Measurements from ENCODE around the gene KLF1. TPM values are rescaled to one million over a fixed set of nuclear protein-coding genes. Genes with fewer than 3 reads are reported as not detected.
"Not testable (repeated sequence)": the region's sequence is repeated elsewhere in the genome, so short reads cannot be mapped to it uniquely, and the experiment has no call there.

The KLF1 gene
- total RNA-seq, 1 donor from 2014 or later, result not detected

DNA sequence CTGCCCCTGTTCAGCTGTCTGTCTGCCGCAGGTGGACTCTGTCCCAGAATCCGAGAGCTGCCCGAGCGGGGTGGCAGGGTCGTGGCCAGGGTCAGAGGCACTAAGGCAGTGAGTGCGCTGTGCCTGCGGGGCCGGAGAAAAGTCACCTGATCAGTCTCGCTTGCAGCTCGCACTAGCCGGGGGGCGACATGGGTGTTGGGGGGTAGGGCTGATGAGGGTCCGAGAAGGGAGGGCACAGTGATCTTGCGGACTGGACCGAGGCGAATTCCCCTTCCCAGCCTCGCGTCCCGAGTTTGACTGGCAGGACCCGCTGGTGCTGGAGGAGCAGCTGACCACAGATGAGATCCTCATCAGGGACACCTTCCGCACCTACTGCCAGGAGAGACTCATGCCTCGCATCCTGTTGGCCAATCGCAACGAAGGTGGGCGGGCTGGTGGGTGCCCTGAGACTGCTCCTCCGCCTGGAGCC is 4.6 kb upstream of the KLF1 start:
- H4K20me1 ChIP-seq (ENCODE audit: insufficient read depth, low read length), result no peaks in the 10 kb centered on the region
- no peaks in the 10 kb centered on the region for H3K9me3 Mint-ChIP-seq (ENCODE audit: unreplicated experiment)
- FAIRE-seq (no peak), DNase-seq (ENCODE audit: low read depth) (no peak)
- peaks cover 3% of the 10 kb centered on the region for H3K27me3 ChIP-seq (ENCODE audit: insufficient read depth, low read length)
- H3K27ac Mint-ChIP-seq (ENCODE audit: unreplicated experiment), result peak overlapping the region; percentile 64
- H3K9me3 ChIP-seq (ENCODE audit: insufficient read depth, low read depth, low read length), result no peaks in the 10 kb centered on the region
- H3K36me3 Mint-ChIP-seq (ENCODE audit: low read depth, unreplicated experiment), result peaks cover 5% of the 10 kb centered on the region
- H3K4me2 ChIP-seq (ENCODE audit: low read length), result peak overlapping the region; percentile 98
- peak overlapping the region; percentile 97 for H3K4me3 Mint-ChIP-seq (ENCODE audit: unreplicated experiment)
- peak overlapping the region; percentile 93 for H2AFZ ChIP-seq (ENCODE audit: low read depth, low read length)
- H3K4me1 ChIP-seq (ENCODE audit: insufficient read depth, low read length), result peaks cover 10% of the 10 kb centered on the region
- H3K4me1 Mint-ChIP-seq (ENCODE audit: low read depth, unreplicated experiment), result no peaks in the 10 kb centered on the region
- H3K9ac ChIP-seq (ENCODE audit: low read length), result peak overlapping the region; percentile 76
- no peaks in the 10 kb centered on the region for H3K36me3 ChIP-seq (ENCODE audit: insufficient read depth, low read length)
- H3K4me3 ChIP-seq (ENCODE audit: insufficient read depth, low read depth, low read length), result peak overlapping the region; percentile 69
- TF ChIP-seq CTCF (IDR thresholded peaks at IDR 0.05; ENCODE audit: insufficient read depth, low read depth, low read length) (no peak), EZH2 (IDR thresholded peaks at IDR 0.05; ENCODE audit: insufficient read depth, low read length) (no peak)
- peaks cover 8% of the 10 kb centered on the region for H3K79me2 ChIP-seq (ENCODE audit: insufficient read depth, low read length)
- no peak overlapping the region for H3K27ac ChIP-seq (ENCODE audit: low read depth, low read length)
- H3K27me3 Mint-ChIP-seq (ENCODE audit: low read depth, unreplicated experiment), result peaks cover 14% of the 10 kb centered on the region

DNA sequence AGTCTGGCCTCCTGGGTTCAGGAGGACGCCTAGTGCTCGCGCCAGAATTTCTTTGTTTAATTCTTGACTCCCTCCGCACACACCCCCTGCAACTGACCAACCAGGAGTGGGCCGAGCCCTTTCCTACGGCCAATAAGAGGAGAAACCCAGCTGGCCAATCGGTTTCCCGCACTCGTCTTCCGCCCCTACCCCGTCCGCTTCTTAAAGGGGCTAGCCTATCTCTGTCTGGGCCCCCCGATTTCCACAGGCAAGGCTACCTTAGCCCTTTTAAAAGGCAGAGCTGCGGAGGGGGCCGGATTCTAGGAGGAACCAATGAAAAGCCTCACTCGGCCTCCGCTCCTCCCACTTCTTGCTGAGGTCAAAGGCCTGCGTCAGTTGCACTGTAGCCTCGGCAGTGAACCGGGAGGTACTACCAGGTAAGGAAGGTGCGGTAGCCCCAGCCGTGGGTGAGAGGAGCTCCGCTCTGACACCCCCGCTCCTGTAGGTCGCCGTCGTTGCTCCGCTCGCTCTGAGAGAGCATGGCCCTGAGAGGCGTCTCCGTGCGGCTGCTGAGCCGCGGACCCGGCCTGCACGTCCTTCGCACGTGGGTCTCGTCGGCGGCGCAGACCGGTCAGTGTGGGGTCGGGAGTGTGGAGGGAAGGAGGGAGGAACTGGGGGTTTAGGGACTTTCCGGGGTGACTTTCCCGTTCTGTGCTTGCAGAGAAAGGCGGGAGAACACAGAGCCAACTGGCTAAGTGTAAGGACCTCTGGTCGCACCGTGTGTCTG is 4.0 kb upstream of the KLF1 start, which contains the start of gene GCDH:
GCDH (plus strand) TSS at position 374 of the 766 bp plus-strand sequence; CDS start at position 519, 145 bp downstream.
- peak within 1 kb of the TSS; percentile 64 for H3K27ac Mint-ChIP-seq (ENCODE audit: unreplicated experiment)
- H2AFZ ChIP-seq (ENCODE audit: low read depth, low read length), result peak within 1 kb of the TSS; percentile 93
- H4K20me1 ChIP-seq (ENCODE audit: insufficient read depth, low read length), result no peaks in the 10 kb centered on the region
- H3K27me3 Mint-ChIP-seq (ENCODE audit: low read depth, unreplicated experiment), result peaks cover 20% of the 10 kb centered on the region
- H3K4me2 ChIP-seq (ENCODE audit: low read length), result peak within 1 kb of the TSS; percentile 98
- H3K79me2 ChIP-seq (ENCODE audit: insufficient read depth, low read length), result peaks cover 8% of the 10 kb centered on the region
- peak; percentile 98 for DNase-seq (ENCODE audit: low read depth)
- H3K9me3 ChIP-seq (ENCODE audit: insufficient read depth, low read depth, low read length), result no peaks in the 10 kb centered on the region
- peaks cover 5% of the 10 kb centered on the region for H3K36me3 Mint-ChIP-seq (ENCODE audit: low read depth, unreplicated experiment)
- H3K27me3 ChIP-seq (ENCODE audit: insufficient read depth, low read length), result peaks cover 4% of the 10 kb centered on the region
- H3K9me3 Mint-ChIP-seq (ENCODE audit: unreplicated experiment), result no peaks in the 10 kb centered on the region
- peak; percentile 63 for FAIRE-seq
- peak within 1 kb of the TSS; percentile 69 for H3K4me3 ChIP-seq (ENCODE audit: insufficient read depth, low read depth, low read length)
- H3K4me1 Mint-ChIP-seq (ENCODE audit: low read depth, unreplicated experiment), result no peaks in the 10 kb centered on the region
- no peaks in the 10 kb centered on the region for H3K36me3 ChIP-seq (ENCODE audit: insufficient read depth, low read length)
- peak within 1 kb of the TSS; percentile 76 for H3K9ac ChIP-seq (ENCODE audit: low read length)
- peaks cover 10% of the 10 kb centered on the region for H3K4me1 ChIP-seq (ENCODE audit: insufficient read depth, low read length)
- no peak within 1 kb of the TSS for H3K27ac ChIP-seq (ENCODE audit: low read depth, low read length)
- peak within 1 kb of the TSS; percentile 97 for H3K4me3 Mint-ChIP-seq (ENCODE audit: unreplicated experiment)
- TF ChIP-seq EZH2 (IDR thresholded peaks at IDR 0.05; ENCODE audit: insufficient read depth, low read length) (no peak), CTCF (IDR thresholded peaks at IDR 0.05; ENCODE audit: insufficient read depth, low read depth, low read length) (no peak)

- H3K9me3 Mint-ChIP-seq (ENCODE audit: unreplicated experiment); H3K27ac ChIP-seq (ENCODE audit: low read depth, low read length); H3K4me1 Mint-ChIP-seq (ENCODE audit: low read depth, unreplicated experiment); DNase-seq (ENCODE audit: low read depth); H3K9me3 ChIP-seq (ENCODE audit: insufficient read depth, low read depth, low read length); H3K79me2 ChIP-seq (ENCODE audit: insufficient read depth, low read length); H3K36me3 Mint-ChIP-seq (ENCODE audit: low read depth, unreplicated experiment); H3K27ac Mint-ChIP-seq (ENCODE audit: unreplicated experiment); FAIRE-seq; H4K20me1 ChIP-seq (ENCODE audit: insufficient read depth, low read length); H3K27me3 ChIP-seq (ENCODE audit: insufficient read depth, low read length); H3K36me3 ChIP-seq (ENCODE audit: insufficient read depth, low read length): not testable (repeated sequence)
- peak overlapping the region; percentile 97 for H3K4me3 Mint-ChIP-seq (ENCODE audit: unreplicated experiment)
- Histone ChIP-seq H3K4me3 (ENCODE audit: insufficient read depth, low read depth, low read length) (peak overlapping the region; percentile 49), H3K9ac (ENCODE audit: low read length) (peak overlapping the region; percentile 33), H3K4me1 (ENCODE audit: insufficient read depth, low read length) (peaks cover 10% of the 10 kb centered on the region), H3K4me2 (ENCODE audit: low read length) (peak overlapping the region; percentile 98), H2AFZ (ENCODE audit: low read depth, low read length) (peak overlapping the region; percentile 56)
- H3K27me3 Mint-ChIP-seq (ENCODE audit: low read depth, unreplicated experiment), result peaks cover 20% of the 10 kb centered on the region
Measured at GRCh38 chr19:12890299-12890786, 3.3 kb upstream of the KLF1 start.
